Stimulated activated CD8-positive, alpha-beta memory T cell treated with anti-CD3 and anti-CD28 coated beads, Interleukin-15, amount 100 ng/mL, for 24 hours (primary cell): Measurements from ENCODE around the gene MEF2B.
"Not testable (repeated sequence)": the region's sequence is repeated elsewhere in the genome, so short reads cannot be mapped to it uniquely, and the experiment has no call there.

ENCODE experiments used
- DNase-seq: peaks from one replicate; pipeline ENCODE4 v3.0.0-alpha.2; 2020; ENCODE audit warnings: low read depth

Gene MEF2B

GRCh38 chr19:19155495-19156219 lies 14.4 kb downstream of the MEF2B start:
- no peak for DNase-seq

- DNase-seq, result no peak
Observed at GRCh38 chr19:19154768-19155494, 15.1 kb downstream of the MEF2B start.

- DNase-seq, result no peak
Observed at GRCh38 chr19:19152668-19153384, 17.2 kb downstream of the MEF2B start.

DNA sequence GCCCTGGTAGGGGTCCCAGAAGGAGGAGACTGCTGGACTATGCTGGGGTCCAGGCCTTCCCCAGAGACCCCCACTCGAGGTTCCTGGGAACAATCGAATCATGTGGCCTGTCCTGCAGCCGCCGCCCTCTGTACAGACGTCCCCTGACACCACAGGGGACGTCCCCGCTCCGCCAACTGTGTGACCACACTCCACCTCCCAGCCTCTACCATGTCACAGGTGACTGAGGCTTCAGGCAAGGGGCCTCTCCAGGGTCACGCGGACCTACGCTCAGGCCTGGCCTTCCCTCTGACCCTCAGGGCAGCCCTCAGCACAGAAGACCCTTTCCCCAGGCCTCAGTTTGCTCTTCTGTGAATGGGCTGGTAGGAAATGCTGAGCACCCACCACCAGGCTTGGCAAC lies 18.6 kb downstream of the MEF2B start:
- no peak for DNase-seq

DNA sequence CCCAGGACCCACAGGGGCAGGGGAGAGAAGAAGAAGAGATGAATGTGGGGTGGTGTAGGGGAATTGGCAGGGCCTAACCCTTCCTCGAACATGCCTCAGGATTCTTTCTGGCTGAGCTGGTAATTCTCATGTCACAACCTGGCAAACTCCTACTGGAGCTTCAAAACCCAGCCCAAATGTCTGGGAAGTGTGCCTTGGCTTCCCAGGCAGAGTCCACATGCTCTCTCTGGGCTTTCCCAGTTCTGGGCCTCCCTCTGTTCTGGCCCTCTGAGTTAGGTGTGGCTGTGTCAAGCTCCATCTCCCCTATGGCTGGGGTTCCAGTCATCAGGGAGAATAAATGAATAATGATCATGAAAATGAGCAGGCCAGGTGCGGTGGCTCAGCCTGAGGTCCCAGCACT lies 20.6 kb downstream of the MEF2B start:
- no peak for DNase-seq

DNA sequence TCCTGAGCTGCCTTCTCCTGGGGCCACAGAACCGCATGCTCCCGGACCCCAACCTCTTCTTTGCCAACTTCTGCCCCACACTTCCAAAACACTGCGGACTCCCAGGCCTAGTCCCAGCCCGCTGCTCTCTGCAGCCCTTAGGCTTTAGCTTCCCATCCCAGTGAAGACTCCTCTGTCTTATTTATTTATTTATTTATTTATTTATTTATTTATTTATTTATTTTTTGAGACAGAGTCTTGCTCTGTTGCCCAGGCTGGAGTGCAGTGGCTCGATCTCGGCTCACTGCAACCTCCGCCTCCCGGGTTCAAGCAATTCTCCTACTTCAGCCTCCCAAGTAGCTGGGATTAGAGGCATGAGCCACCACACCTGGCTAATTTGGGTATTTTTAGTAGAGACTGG lies 21.6 kb downstream of the MEF2B start:
- DNase-seq, result not testable (repeated sequence)

DNA sequence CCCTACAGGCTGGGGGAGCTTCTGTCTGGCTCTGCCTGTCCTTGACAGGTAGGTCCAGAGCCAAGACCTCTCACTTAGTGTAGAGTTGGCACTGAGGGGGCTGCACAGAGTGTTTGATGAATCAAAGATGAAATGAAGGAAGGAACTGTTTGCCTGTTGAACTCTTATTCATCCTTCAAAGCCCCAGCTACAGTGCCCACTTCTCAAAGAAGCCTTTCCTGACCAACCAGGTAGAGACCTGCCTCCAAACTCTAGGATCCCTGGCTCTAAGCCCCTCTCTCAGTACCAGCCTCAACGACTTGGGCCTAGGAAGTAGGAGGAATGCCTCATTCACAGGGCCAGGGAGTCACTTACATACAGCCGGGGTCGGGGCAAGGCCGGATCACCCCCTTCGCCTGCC lies 22.7 kb downstream of the MEF2B start:
- no peak for DNase-seq

- no peak for DNase-seq
Observed at GRCh38 chr19:19146865-19147264, 23.2 kb downstream of the MEF2B start.

GRCh38 chr19:19145684-19146608 lies 24.1 kb downstream of the MEF2B start:
- peak; percentile 93 for DNase-seq

- DNase-seq, result no peak
Observed at GRCh38 chr19:19145281-19145680, 24.8 kb downstream of the MEF2B start.

- no peak for DNase-seq
Observed at GRCh38 chr19:19142347-19142746, 27.7 kb downstream of the MEF2B start.

GRCh38 chr19:19140476-19140875 lies 29.6 kb downstream of the MEF2B start:
- no peak for DNase-seq

DNA sequence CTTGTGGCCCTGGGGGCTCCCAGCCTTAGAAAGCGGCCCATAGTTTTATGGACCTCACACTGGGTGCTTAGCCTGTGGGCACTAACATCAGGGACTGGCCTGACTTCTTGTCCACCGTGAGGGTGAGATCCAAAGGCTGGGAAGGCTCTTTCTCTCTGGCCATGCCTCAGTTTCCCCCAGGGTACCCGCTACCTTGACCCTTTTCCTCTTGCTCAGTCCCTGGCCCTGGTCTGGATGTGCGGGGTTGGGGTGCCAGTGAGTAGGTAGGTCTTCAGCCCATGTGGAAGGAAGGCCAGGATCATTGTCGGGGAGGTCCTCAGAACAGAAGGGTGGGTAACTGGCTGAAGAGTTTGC lies 30.2 kb downstream of the MEF2B start:
- DNase-seq, result no peak

DNA sequence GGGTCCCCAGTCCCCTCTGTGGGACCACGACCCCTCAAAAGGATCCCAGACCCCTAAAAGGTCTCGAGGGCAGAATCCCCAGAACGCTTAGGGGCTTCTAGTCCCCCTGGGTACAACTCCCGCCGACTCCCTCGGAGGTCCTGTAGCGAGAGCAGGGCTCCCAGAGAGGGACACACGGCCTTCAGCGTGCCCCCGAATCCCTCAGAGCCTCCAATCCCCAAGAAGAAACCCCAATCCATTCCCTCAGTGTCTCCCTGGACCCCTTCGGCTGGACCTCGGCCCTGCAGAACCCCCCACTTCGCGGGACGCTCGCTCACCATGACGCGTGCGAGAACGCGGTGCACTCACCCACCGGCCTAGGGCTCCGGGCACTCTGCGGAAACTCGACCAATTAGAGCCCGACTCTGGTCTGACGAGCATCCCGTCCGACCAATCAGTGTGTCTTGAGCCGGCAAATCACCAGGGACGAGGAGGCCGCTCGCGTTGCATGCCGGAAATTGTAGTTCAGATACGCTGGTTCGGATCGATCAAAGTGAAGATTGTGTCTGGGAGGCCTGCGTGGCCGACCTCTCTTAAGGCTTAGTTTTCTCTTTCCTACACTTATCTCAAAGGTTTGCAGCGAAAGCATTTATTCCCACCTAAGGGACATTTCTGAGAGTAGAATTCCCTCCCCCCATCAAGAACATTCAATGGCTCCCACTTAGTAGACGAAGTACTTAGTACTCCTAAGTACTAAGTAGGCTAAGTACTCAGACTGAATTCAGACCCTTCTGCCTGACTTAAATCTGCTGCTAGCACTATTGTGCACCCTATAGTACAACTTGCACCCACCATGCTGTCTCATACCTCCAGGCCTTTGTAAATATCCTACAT lies 31.7 kb downstream of the MEF2B start, which contains the start of gene TMEM161A:
TSS of gene TMEM161A (minus strand) at position 370 of the 873 bp plus-strand sequence. CDS start at position 320, 50 bp downstream.
- peak; percentile 87 for DNase-seq

GRCh38 chr19:19137556-19138108 lies 32.4 kb downstream of the MEF2B start:
- no peak for DNase-seq

- DNase-seq, result not testable (repeated sequence)
Observed at GRCh38 chr19:19135713-19136112, 34.4 kb downstream of the MEF2B start.

DNA sequence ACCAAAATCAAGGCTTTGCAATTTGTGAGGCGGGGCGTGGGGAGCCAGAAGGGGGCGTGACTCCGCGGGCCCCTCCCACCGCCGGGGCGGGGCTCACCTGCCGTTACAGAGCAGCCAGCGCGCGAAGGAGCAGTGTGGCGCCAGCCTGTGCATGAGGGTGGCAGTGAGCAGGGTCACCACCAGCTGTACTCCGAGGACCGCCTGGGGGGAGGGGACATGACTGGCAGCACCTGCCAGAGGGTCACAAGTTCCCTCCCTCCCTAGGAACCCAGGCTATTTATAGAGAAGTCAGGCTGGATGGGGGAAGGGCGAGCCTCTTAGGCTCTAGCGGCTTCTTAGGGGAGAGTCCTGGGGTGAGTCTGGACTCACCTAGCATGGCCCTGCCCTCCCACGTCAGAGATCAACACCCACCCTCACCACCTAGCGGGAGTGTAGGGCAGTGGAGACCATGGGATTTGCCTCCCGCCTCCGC lies 35.3 kb downstream of the MEF2B start:
- DNase-seq, result peak; percentile 21

- no peak for DNase-seq
Observed at GRCh38 chr19:19133985-19134384, 36.1 kb downstream of the MEF2B start.

GRCh38 chr19:19132912-19133311 lies 37.2 kb downstream of the MEF2B start:
- DNase-seq, result no peak

- no peak for DNase-seq
Observed at GRCh38 chr19:19131989-19132388, 38.1 kb downstream of the MEF2B start.
